H1 (cell line): ENCODE data around the gene TIMM21. TPM values are rescaled to one million over a fixed set of nuclear protein-coding genes. Genes with fewer than 3 reads are reported as not detected.

Experiments
- polyA plus RNA-seq, 7 experiments: library from polyadenylated mRNA; depleted of rRNA in 3 of 7; stranded (reverse) in 5 of 7; unstranded in 2 of 7; fragments of >200 nt in 5 of 7; fragments of 200-250 nt in 2 of 7; gene quantifications; 1 replicate in 5 of 7; 2 replicates in 1 of 7; 4 replicates in 1 of 7; pipeline versions ENCODE4 v1.2.1 to v1.2.3, GENCODE V29; 2011 to 2013; ENCODE audit warnings: missing spikeins in 2 of 7, mixed read lengths in 2 of 7
- total RNA-seq: library from RNA; stranded (reverse); fragmentation: NEBNext Ultra II Directional; extraction: Animal tissue kit (Norgen Biotek cat#: 25700); gene quantifications from 2 replicates; pipeline ENCODE4 v1.2.1, GENCODE V29; 2021
- TF ChIP-seq, protein P1 (sequence below): IDR thresholded peaks from 2 replicates; pipeline ENCODE4 v1.6.1; 2012; ENCODE audit warnings: inconsistent platforms

The TIMM21 gene
- total and polyA plus RNA-seq, 2 of the 8 experiments (the other 6 are each of a cell fraction or from before 2014, with no cell fraction given), result 27.9 to 43.8 TPM

DNA sequence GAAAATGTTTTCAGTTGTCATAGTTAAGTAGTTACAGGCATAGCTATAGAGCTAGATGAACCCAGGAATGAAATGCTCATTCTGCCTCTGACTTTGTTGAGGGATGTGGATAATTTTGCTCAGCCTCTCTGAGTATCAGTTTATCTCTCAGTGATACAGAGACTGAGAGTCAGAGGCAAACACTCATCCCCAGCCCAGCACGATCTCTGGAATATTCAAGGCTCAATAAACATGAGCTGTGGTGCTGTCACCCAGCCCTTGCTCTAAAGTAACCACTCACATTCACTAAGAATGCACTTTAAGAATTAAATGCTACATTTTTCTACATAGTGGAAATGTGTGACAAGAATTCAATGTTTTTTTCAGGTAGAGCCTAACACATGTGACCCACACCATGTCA is 30.6 kb downstream of the TIMM21 start (continued):
- TF ChIP-seq, protein P1, sequence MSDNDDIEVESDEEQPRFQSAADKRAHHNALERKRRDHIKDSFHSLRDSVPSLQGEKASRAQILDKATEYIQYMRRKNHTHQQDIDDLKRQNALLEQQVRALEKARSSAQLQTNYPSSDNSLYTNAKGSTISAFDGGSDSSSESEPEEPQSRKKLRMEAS, result no peak
